K562 (cell line): ENCODE measurements around the gene BPHL. TPM values are rescaled to one million over a fixed set of nuclear protein-coding genes. Genes with fewer than 3 reads are reported as not detected.

Experiments used
- BCLAF1 ChIP-seq, 2 experiments: fragments of 450-650 bp in 1 of 2; IDR thresholded peaks; 2 replicates each; pipeline ENCODE4 v1.6.1; 2011 to 2017; ENCODE audit warnings: low read depth in 2 of 2, antibody characterized with exemption in 1 of 2, borderline replicate concordance in 1 of 2, low read length in 1 of 2, mild to moderate bottlenecking in 1 of 2, mixed read lengths in 1 of 2; ENCODE audit not compliant: control insufficient read depth in 1 of 2
- JUN ChIP-seq, 2 experiments: sonication (generic) in 1 of 2; formaldehyde crosslinking in 1 of 2; IDR thresholded peaks; 2 replicates each; pipeline versions ENCODE4 v1.6.1 to v1.8.0; 2012 to 2022; ENCODE audit warnings: borderline replicate concordance in 2 of 2, mild to moderate bottlenecking in 2 of 2, improper control_type of control experiment in 1 of 2, low read depth in 1 of 2, low read length in 1 of 2, missing genetic modification reagents in 1 of 2
- RB1 ChIP-seq: fragments of 450-650 bp; IDR thresholded peaks from 2 replicates; pipeline ENCODE4 v1.6.1; 2017; ENCODE audit warnings: low read depth, mild to moderate bottlenecking
- RUNX1 ChIP-seq: sonication (generic); IDR thresholded peaks from 2 replicates; pipeline ENCODE4 v1.6.1; 2016; ENCODE audit warnings: antibody characterized with exemption, low read depth
- SAFB ChIP-seq: fragments of 200-400 bp; formaldehyde crosslinking; IDR thresholded peaks from 2 replicates; pipeline ENCODE4 v1.6.1; 2017; ENCODE audit warnings: low read depth, low read length, borderline replicate concordance
- THRAP3 ChIP-seq: fragments of 450-650 bp; IDR thresholded peaks from 2 replicates; pipeline ENCODE4 v1.6.1; 2016; ENCODE audit warnings: mild to moderate bottlenecking, inconsistent platforms, borderline replicate concordance
- ZNF384 ChIP-seq: IDR thresholded peaks from 2 replicates; pipeline ENCODE4 v1.6.1; 2012; ENCODE audit warnings: low read depth, low read length, improper control_type of control experiment
- ZNF584 ChIP-seq: fragments of 200-800 bp; sonication (Bioruptor generic); IDR thresholded peaks from 2 replicates; pipeline ENCODE4 v1.6.1; 2016; ENCODE audit warnings: low read depth, mild to moderate bottlenecking, missing genetic modification characterization, missing compliant biosample characterization
- ZNF830 ChIP-seq: fragments of 250-450 bp; sonication (Bioruptor Pico); IDR thresholded peaks from 2 replicates; pipeline ENCODE4 v1.5.0; 2021; ENCODE audit warnings: mild to moderate bottlenecking
- polyA plus RNA-seq, 8 experiments: library from polyadenylated mRNA; depleted of rRNA in 4 of 8; stranded (reverse) in 5 of 8; unstranded in 3 of 8; fragments of >200 nt; fragmentation: Nextera tagmentation in 2 of 8; fragmentation: Illumina TruSeq in 1 of 8; extraction: Ambion mirVana in 2 of 8; extraction: Trizol in 1 of 8; gene quantifications; 2 replicates each; pipeline versions ENCODE4 v1.2.1 to v1.2.3, GENCODE V29; 2011 to 2014; ENCODE audit warnings: inconsistent platforms in 1 of 8, missing spikeins in 1 of 8
- total RNA-seq, 7 experiments: library from RNA; depleted of rRNA in 6 of 7; stranded (reverse); fragments of >200 nt in 6 of 7; fragmentation: Illumina TruSeq in 2 of 7; extraction: Trizol in 2 of 7; gene quantifications; 2 replicates each; pipeline versions ENCODE4 v1.2.1 to v1.2.3, GENCODE V29; 2011 to 2021; ENCODE audit warnings: low replicate concordance in 1 of 7
- TF ChIP-seq, protein P1 (sequence below), 2 experiments: IDR thresholded peaks; 2 replicates each; pipeline ENCODE4 v1.6.1; 2011; ENCODE audit warnings: borderline replicate concordance in 1 of 2, control low read depth in 1 of 2, low read depth in 1 of 2, low read length in 1 of 2, mild to moderate bottlenecking in 1 of 2, mixed read lengths in 1 of 2, moderate library complexity in 1 of 2; ENCODE audit not compliant: insufficient read depth in 1 of 2, insufficient read length in 1 of 2, poor library complexity in 1 of 2, severe bottlenecking in 1 of 2; ENCODE audit errors: extremely low read depth in 1 of 2
- TF ChIP-seq, protein P2 (sequence below), 2 experiments: IDR thresholded peaks; 2 replicates each; pipeline ENCODE4 v1.6.1; 2012; ENCODE audit warnings: improper control_type of control experiment in 2 of 2, low read depth in 2 of 2, low read length in 2 of 2, borderline replicate concordance in 1 of 2
- TF ChIP-seq, protein P3 (sequence below), 3 experiments: fragments of 200-800 bp in 1 of 3; fragments of 250-450 bp in 1 of 3; fragments of 450-650 bp in 1 of 3; sonication (Bioruptor Pico) in 1 of 3; sonication (Bioruptor generic) in 1 of 3; formaldehyde crosslinking in 1 of 3; IDR thresholded peaks; 2 replicates each; pipeline versions ENCODE4 v1.6.1 to v1.8.0; 2016 to 2022; ENCODE audit warnings: mild to moderate bottlenecking in 2 of 3, missing genetic modification characterization in 2 of 3, missing compliant biosample characterization in 1 of 3, moderate library complexity in 1 of 3

BPHL gene
- total and polyA plus RNA-seq, 9 of the 15 experiments (the other 6 are each of a cell fraction or from before 2014, with no cell fraction given), result 3.5 to 17.4 (median 8.2) TPM

DNA sequence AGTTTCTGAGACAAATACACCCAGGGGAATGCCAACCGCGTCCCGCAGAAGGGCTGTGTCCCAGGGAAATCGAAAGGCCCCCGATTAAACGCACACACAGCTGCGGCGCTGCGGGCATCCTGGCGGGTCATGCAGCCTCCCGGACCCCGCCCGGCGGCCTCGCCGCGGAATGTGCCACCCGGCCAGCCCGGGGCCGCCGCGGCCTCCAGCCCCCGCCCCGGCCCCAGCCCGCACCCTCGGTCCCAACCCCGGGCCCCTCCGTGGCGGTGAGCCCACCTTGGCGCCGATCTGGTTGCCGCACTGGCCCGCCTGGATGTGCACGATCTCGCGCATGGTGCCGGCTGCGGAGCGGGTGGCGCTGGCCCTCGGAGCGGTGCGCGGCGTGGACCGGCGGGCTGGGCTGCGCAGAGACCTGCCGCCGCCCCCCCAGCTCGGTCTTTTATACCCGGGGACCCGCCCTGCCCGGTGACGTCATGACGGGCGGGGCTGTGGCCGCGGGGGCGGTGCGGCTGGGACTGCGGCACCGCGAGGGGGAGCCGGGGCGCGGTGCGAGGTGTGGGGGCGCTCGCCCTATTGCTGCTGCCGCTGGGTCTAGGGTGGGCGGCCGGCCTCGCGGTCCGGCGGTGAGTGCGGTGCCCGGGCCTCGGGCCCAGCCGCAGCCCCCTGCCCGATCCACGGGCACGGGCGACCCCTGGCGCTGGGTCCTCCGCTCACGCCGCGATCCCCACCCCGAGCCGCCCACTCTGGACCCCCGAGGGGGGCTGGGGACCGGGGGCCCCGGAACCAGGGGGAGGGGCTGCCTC is 38.8 kb downstream of the BPHL start, which contains the start of gene TUBB2A (continued):
- TF ChIP-seq JUN (IDR thresholded peaks at IDR 0.05; ENCODE audit: borderline replicate concordance, low read depth, low read length), result peak; percentile 92
- peak; percentile 88 for TF ChIP-seq JUN (CRISPR knock-in tag; IDR thresholded peaks at IDR 0.05; ENCODE audit: borderline replicate concordance)
- TF ChIP-seq RB1, result peak; percentile 94; the same call in 1 of the 2 replicates
- TF ChIP-seq, protein P1, sequence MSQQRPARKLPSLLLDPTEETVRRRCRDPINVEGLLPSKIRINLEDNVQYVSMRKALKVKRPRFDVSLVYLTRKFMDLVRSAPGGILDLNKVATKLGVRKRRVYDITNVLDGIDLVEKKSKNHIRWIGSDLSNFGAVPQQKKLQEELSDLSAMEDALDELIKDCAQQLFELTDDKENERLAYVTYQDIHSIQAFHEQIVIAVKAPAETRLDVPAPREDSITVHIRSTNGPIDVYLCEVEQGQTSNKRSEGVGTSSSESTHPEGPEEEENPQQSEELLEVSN (IDR thresholded peaks at IDR 0.05; ENCODE audit: borderline replicate concordance in 1 of 2, extremely low read depth in 1 of 2, insufficient read depth in 1 of 2, insufficient read length in 1 of 2, low read depth in 1 of 2, low read length in 1 of 2, poor library complexity in 1 of 2, severe bottlenecking in 1 of 2), result peak; percentile 34 to 79
- TF ChIP-seq ZNF830 (CRISPR knock-in tag), result no peak
- TF ChIP-seq, protein P2, sequence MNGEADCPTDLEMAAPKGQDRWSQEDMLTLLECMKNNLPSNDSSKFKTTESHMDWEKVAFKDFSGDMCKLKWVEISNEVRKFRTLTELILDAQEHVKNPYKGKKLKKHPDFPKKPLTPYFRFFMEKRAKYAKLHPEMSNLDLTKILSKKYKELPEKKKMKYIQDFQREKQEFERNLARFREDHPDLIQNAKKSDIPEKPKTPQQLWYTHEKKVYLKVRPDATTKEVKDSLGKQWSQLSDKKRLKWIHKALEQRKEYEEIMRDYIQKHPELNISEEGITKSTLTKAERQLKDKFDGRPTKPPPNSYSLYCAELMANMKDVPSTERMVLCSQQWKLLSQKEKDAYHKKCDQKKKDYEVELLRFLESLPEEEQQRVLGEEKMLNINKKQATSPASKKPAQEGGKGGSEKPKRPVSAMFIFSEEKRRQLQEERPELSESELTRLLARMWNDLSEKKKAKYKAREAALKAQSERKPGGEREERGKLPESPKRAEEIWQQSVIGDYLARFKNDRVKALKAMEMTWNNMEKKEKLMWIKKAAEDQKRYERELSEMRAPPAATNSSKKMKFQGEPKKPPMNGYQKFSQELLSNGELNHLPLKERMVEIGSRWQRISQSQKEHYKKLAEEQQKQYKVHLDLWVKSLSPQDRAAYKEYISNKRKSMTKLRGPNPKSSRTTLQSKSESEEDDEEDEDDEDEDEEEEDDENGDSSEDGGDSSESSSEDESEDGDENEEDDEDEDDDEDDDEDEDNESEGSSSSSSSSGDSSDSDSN (IDR thresholded peaks at IDR 0.05; ENCODE audit: borderline replicate concordance in 1 of 2, low read depth in 2 of 2, low read length in 2 of 2), result 0 out of 4 replicates have a peak, but pooled peaks of 1 of the 2 experiments have one; percentile 33
- TF ChIP-seq ZNF384, result peak; percentile 33; the same call in 1 of the 2 replicates
- peak; percentile 11; the same call in 1 of the 2 replicates for TF ChIP-seq RUNX1
- 0 out of 4 replicates have a peak, but pooled peaks of 1 of the 2 experiments have one; percentile 24 for TF ChIP-seq BCLAF1 (IDR thresholded peaks at IDR 0.05; ENCODE audit: borderline replicate concordance in 1 of 2, control insufficient read depth in 1 of 2, low read depth in 2 of 2, low read length in 1 of 2)
- TF ChIP-seq, protein P3, sequence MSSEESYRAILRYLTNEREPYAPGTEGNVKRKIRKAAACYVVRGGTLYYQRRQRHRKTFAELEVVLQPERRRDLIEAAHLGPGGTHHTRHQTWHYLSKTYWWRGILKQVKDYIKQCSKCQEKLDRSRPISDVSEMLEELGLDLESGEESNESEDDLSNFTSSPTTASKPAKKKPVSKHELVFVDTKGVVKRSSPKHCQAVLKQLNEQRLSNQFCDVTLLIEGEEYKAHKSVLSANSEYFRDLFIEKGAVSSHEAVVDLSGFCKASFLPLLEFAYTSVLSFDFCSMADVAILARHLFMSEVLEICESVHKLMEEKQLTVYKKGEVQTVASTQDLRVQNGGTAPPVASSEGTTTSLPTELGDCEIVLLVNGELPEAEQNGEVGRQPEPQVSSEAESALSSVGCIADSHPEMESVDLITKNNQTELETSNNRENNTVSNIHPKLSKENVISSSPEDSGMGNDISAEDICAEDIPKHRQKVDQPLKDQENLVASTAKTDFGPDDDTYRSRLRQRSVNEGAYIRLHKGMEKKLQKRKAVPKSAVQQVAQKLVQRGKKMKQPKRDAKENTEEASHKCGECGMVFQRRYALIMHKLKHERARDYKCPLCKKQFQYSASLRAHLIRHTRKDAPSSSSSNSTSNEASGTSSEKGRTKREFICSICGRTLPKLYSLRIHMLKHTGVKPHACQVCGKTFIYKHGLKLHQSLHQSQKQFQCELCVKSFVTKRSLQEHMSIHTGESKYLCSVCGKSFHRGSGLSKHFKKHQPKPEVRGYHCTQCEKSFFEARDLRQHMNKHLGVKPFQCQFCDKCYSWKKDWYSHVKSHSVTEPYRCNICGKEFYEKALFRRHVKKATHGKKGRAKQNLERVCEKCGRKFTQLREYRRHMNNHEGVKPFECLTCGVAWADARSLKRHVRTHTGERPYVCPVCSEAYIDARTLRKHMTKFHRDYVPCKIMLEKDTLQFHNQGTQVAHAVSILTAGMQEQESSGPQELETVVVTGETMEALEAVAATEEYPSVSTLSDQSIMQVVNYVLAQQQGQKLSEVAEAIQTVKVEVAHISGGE (CRISPR knock-in tag; IDR thresholded peaks at IDR 0.05), result peak in 1 of 3 experiments; percentile 7; a peak in 1 of 6 replicates
- no peak for TF ChIP-seq THRAP3
- no peak for TF ChIP-seq SAFB
- peak; percentile 88; the same call in 1 of the 2 replicates for TF ChIP-seq ZNF584 (CRISPR knock-in tag)
